ENCODE measurements around the gene ENOPH1. TPM values are rescaled to one million over a fixed set of nuclear protein-coding genes. Genes with fewer than 3 reads are reported as not detected.

ENOPH1 gene
- total and polyA plus RNA-seq, 9 of the 15 experiments (the other 6 are each of a cell fraction or from before 2014, with no cell fraction given) = 29.8 to 71.4 (median 48.9) TPM

- TF ChIP-seq ZBTB40 (IDR thresholded peaks at IDR 0.05) (peak; percentile 15; the same call in 1 of the 2 replicates), ZBTB40 (CRISPR knock-in tag; IDR thresholded peaks at IDR 0.05) (no peak), ETS1 (conservative IDR thresholded peaks at IDR 0.05; ENCODE audit: control insufficient read depth, low read depth, low read length) (no peak), ETV1 (tag; conservative IDR thresholded peaks at IDR 0.05; ENCODE audit: low read depth) (peak; percentile 37; the same call in 1 of the 2 replicates), ZFX (CRISPR knock-in tag; IDR thresholded peaks at IDR 0.05) (no peak)
These were observed 2.2 kb downstream of the ENOPH1 start (continued) for GRCh38 chr4:82432596-82432995.
